SK-N-MC (cell line): Measurements from ENCODE around the gene AKAP13.

Experiments
- DNase-seq: peaks from one replicate; pipeline ENCODE4 v3.0.0-alpha.2; 2011; ENCODE audit warnings: low read depth, low spot score
- H3K27ac ChIP-seq: fragments of 200-600 bp; sonication (generic); 2 replicates; pipeline ENCODE4 v1.5.1; 2016; ENCODE audit warnings: mixed run types
- H3K36me3 ChIP-seq: fragments of 200-600 bp; sonication (generic); 2 replicates; pipeline ENCODE4 v1.6.1; 2017; ENCODE audit warnings: antibody characterized with exemption, low read length, mixed read lengths; ENCODE audit not compliant: insufficient read depth
- H3K4me3 ChIP-seq: fragments of 200-600 bp; sonication (generic); 2 replicates; pipeline ENCODE4 v1.5.1; 2016
- H3K9ac ChIP-seq: fragments of 200-600 bp; sonication (generic); 2 replicates; pipeline ENCODE4 v1.8.0; 2017; ENCODE audit warnings: mixed run types, mixed read lengths; ENCODE audit not compliant: insufficient read length
- H3K9me3 ChIP-seq: fragments of 200-600 bp; sonication (generic); 2 replicates; pipeline ENCODE4 v1.6.1; 2017; ENCODE audit warnings: low read depth, mild to moderate bottlenecking, antibody characterized with exemption, low read length, moderate library complexity, mixed read lengths
- EZH2 ChIP-seq: fragments of 200-600 bp; sonication (generic); IDR thresholded peaks from one replicate; pipeline ENCODE4 v1.6.1; 2017; ENCODE audit warnings: antibody characterized with exemption
- FOXP2 ChIP-seq: optimal IDR thresholded peaks from 2 replicates; pipeline ENCODE3; 2011; ENCODE audit warnings: mild to moderate bottlenecking, moderate library complexity; ENCODE audit not compliant: insufficient read depth; ENCODE audit errors: extremely low read length, control extremely low read depth
- POLR2AphosphoS5 ChIP-seq: IDR thresholded peaks from 2 replicates; pipeline ENCODE4 v1.6.1; 2012; ENCODE audit warnings: mild to moderate bottlenecking, low read depth, low read length, borderline replicate concordance

The AKAP13 gene

GRCh38 chr15:85404176-85404917, 23.9 kb downstream of the AKAP13 start:
- Histone ChIP-seq H3K27ac (peak overlapping the region; percentile 27), H3K9me3 (no peaks in the 10 kb centered on the region; the same call in 1 of the 2 replicates), H3K36me3 (0 out of 2 replicates have a peak, but pooled peaks cover 3% of the 10 kb centered on the region), H3K4me3 (no peak overlapping the region), H3K9ac (no peak overlapping the region)
- DNase-seq: no peak
- TF ChIP-seq FOXP2 (no peak), POLR2AphosphoS5 (no peak), EZH2 (no peak)

GRCh38 chr15:85404918-85405866, 24.8 kb downstream of the AKAP13 start:
- no peak for DNase-seq
- H3K9me3 ChIP-seq: no peaks in the 10 kb centered on the region; the same call in 1 of the 2 replicates
- TF ChIP-seq FOXP2: no peak
- H3K27ac ChIP-seq: peak overlapping the region; percentile 27
- H3K4me3 ChIP-seq: no peak overlapping the region
- H3K36me3 ChIP-seq: 0 out of 2 replicates have a peak, but pooled peaks cover 3% of the 10 kb centered on the region
- H3K9ac ChIP-seq: no peak overlapping the region

- peak; percentile 65 for DNase-seq
- no peak for TF ChIP-seq POLR2AphosphoS5
- peak overlapping the region; percentile 74 for H3K27ac ChIP-seq
- no peaks in the 10 kb centered on the region; the same call in 1 of the 2 replicates for H3K9me3 ChIP-seq
- H3K4me3 ChIP-seq: peak overlapping the region; percentile 13; the same call in 1 of the 2 replicates
- H3K36me3 ChIP-seq: 0 out of 2 replicates have a peak, but pooled peaks cover 3% of the 10 kb centered on the region
- H3K9ac ChIP-seq: no peak overlapping the region
Observed at GRCh38 chr15:85406916-85407315, 26.5 kb downstream of the AKAP13 start.

- no peak overlapping the region for H3K4me3 ChIP-seq
- H3K9ac ChIP-seq: no peak overlapping the region
Observed at GRCh38 chr15:85407421-85408269, 27.2 kb downstream of the AKAP13 start.

GRCh38 chr15:85408270-85408746, 27.9 kb downstream of the AKAP13 start:
- no peak overlapping the region for H3K27ac ChIP-seq
- H3K36me3 ChIP-seq: 0 out of 2 replicates have a peak, but pooled peaks cover 3% of the 10 kb centered on the region
- H3K9me3 ChIP-seq: no peaks in the 10 kb centered on the region; the same call in 1 of the 2 replicates
- TF ChIP-seq EZH2: no peak
- no peak for TF ChIP-seq FOXP2
- TF ChIP-seq POLR2AphosphoS5: no peak
- H3K4me3 ChIP-seq: no peak overlapping the region
- no peak for DNase-seq
- H3K9ac ChIP-seq: no peak overlapping the region

More at GRCh38 chr15:85407421-85408269, 27.2 kb downstream of the AKAP13 start:
- Histone ChIP-seq H3K27ac (no peak overlapping the region), H3K36me3 (0 out of 2 replicates have a peak, but pooled peaks cover 3% of the 10 kb centered on the region), H3K9me3 (no peaks in the 10 kb centered on the region; the same call in 1 of the 2 replicates)
- TF ChIP-seq EZH2 (no peak), FOXP2 (no peak), POLR2AphosphoS5 (no peak)
- no peak for DNase-seq

GRCh38 chr15:85412066-85412465, 31.7 kb downstream of the AKAP13 start:
- peak overlapping the region; percentile 2 for H3K9ac ChIP-seq
- H3K4me3 ChIP-seq: peak overlapping the region; percentile 30
- no peaks in the 10 kb centered on the region; the same call in 1 of the 2 replicates for H3K9me3 ChIP-seq
- DNase-seq: no peak
- peak overlapping the region; percentile 57 for H3K27ac ChIP-seq
- H3K36me3 ChIP-seq: 0 out of 2 replicates have a peak, but pooled peaks cover 3% of the 10 kb centered on the region
- no peak for TF ChIP-seq EZH2
- TF ChIP-seq FOXP2: no peak
- TF ChIP-seq POLR2AphosphoS5: no peak

- no peak overlapping the region for H3K9ac ChIP-seq
- TF ChIP-seq EZH2 (no peak), POLR2AphosphoS5 (no peak), FOXP2 (no peak)
- DNase-seq: no peak
- no peaks in the 10 kb centered on the region; the same call in 1 of the 2 replicates for H3K9me3 ChIP-seq
- H3K27ac ChIP-seq: no peak overlapping the region
- no peak overlapping the region for H3K4me3 ChIP-seq
- H3K36me3 ChIP-seq: 0 out of 2 replicates have a peak, but pooled peaks cover 3% of the 10 kb centered on the region
Observed at GRCh38 chr15:85412956-85413854, 32.8 kb downstream of the AKAP13 start.
